T47D (cell line): ENCODE data around the gene COX17.

ENCODE experiments used
- DNase-seq, 2 experiments: peaks; one replicate each; pipeline versions ENCODE4 v3.0.0 to v3.0.0-alpha.2; 2011 to 2012; ENCODE audit warnings: low read depth in 1 of 2, low spot score in 1 of 2
- JUND ChIP-seq: IDR thresholded peaks from 2 replicates; pipeline ENCODE4 v1.6.1; 2012; ENCODE audit warnings: low read depth
- in situ Hi-C: cut with HindIII; loops from 2 replicates; pipeline ENCODE4 v1.10.0; 2016; ENCODE audit warnings: low sequenced_read_pairs, low pct_unique_long_range_greater_than_20kb

The COX17 gene

GRCh38 chr3:119647843-119648575 is 29.2 kb downstream of the COX17 start:
- TF ChIP-seq JUND = no peak
- DNase-seq = no peak
- in situ Hi-C loops = no loop called here

- TF ChIP-seq JUND = no peak
- no peak for DNase-seq
- in situ Hi-C loops = no loop called here
Observed at GRCh38 chr3:119647171-119647570, 30.0 kb downstream of the COX17 start.

GRCh38 chr3:119645813-119646212 is 31.4 kb downstream of the COX17 start:
- DNase-seq = no peak
- no peak for TF ChIP-seq JUND
- in situ Hi-C loops = no loop called here

DNA sequence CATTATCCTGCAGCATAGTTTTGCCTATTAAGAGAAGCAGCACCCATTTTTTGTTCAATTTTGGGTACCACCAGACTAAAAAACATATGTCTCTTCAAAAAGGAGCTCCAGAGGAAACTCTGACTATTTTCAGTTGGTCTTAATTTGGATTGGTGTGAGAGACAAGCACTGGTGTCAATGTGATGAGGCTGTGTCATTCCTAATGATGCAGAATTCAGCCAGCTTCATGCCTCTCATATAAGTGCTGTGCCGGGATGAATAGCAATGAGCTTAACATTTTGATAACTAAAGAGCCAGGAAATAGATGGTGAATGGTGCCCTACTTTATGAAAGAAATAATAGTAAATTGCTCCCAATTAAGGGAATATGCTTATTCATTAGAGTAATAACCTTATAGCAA is 32.7 kb downstream of the COX17 start:
- DNase-seq = no peak
- in situ Hi-C loops = no loop called here

DNA sequence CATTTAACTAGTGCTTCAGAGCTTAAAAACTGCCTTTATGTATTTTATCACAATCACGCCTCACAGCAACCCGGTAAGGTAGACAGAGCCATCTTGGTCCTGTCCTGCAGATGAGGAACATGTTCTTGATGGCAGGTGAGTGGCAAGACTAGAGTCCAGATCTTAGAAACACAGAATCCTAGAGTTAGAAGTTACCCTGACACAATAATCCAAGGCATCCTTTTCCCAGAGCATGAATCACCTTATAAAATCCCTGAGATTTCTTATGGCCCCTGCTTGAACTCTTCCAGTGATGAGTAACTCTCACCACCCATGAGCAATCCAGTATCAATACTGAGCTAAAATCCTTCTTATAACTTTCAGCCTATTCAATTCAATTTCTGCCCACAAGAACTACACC is 33.7 kb downstream of the COX17 start:
- TF ChIP-seq JUND = no peak
- in situ Hi-C loops = no loop called here
- DNase-seq = no peak

More for the DNA sequence above, 32.7 kb downstream of the COX17 start:
- no peak for TF ChIP-seq JUND

- DNase-seq = no peak
- TF ChIP-seq JUND = no peak
- in situ Hi-C loops = no loop called here
Observed at GRCh38 chr3:119642746-119643473, 34.3 kb downstream of the COX17 start.

DNA sequence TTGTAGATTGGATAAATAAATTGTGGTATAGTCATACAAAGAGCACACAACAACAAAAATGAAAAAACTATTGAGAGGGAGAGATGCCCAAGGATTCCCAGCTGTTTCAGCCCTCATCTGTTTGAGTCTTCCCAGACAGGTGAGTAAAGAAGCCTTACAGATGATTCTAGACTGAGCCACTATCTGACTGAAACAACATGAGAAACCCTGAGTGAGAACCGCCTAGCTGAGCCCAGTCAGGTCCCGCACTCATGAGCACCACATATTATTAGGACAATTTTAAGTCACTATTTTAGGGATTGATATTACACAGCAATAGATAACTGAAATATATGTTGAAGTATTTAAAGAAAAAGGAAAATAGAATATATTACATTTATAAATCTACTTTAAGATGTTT is 35.8 kb downstream of the COX17 start:
- DNase-seq = no peak
- in situ Hi-C loops = no loop called here
- TF ChIP-seq JUND = no peak

GRCh38 chr3:119639494-119640350 is 37.5 kb downstream of the COX17 start:
- no peak for TF ChIP-seq JUND

GRCh38 chr3:119637679-119638477 is 39.3 kb downstream of the COX17 start:
- DNase-seq = no peak
- TF ChIP-seq JUND = no peak
- in situ Hi-C loops = no loop called here

More at GRCh38 chr3:119639494-119640350, 37.5 kb downstream of the COX17 start:
- DNase-seq = no peak
- in situ Hi-C loops = no loop called here

GRCh38 chr3:119636891-119637611 is 40.2 kb downstream of the COX17 start:
- in situ Hi-C loops = no loop called here
- no peak for DNase-seq
- no peak for TF ChIP-seq JUND

- no peak for TF ChIP-seq JUND
- DNase-seq = no peak
- in situ Hi-C loops = no loop called here
Observed at GRCh38 chr3:119636249-119636648, 41.0 kb downstream of the COX17 start.
